Subcutaneous abdominal adipose tissue (tissue), 5 donors: ENCODE data around the gene CATSPERB.

Experiments
- H3K27ac ChIP-seq: one replicate; pipeline ENCODE4 v1.7.0; 2013; ENCODE audit warnings: low read depth, mild to moderate bottlenecking, inconsistent platforms, low read length, moderate library complexity
- H3K27me3 ChIP-seq, 5 donors: one replicate each; pipeline ENCODE4 v1.7.0; 2013; ENCODE audit warnings: low read length in 5 of 5, inconsistent platforms in 1 of 5; ENCODE audit not compliant: control insufficient read depth in 5 of 5, insufficient read depth in 4 of 5
- H3K36me3 ChIP-seq, 5 donors: one replicate each; pipeline ENCODE4 v1.7.0; 2013; ENCODE audit warnings: low read length in 5 of 5; ENCODE audit not compliant: control insufficient read depth in 5 of 5, insufficient read depth in 5 of 5
- H3K4me1 ChIP-seq, 5 donors: one replicate each; pipeline ENCODE4 v1.7.0; 2013; ENCODE audit warnings: low read length in 5 of 5, mild to moderate bottlenecking in 3 of 5, moderate library complexity in 1 of 5; ENCODE audit not compliant: control insufficient read depth in 5 of 5, insufficient read depth in 5 of 5
- H3K4me3 ChIP-seq, 5 donors: one replicate each; pipeline ENCODE4 v1.7.0; 2013; ENCODE audit warnings: low read length in 5 of 5, low read depth in 1 of 5
- H3K9ac ChIP-seq, 5 donors: one replicate each; pipeline ENCODE4 v1.7.0; 2013; ENCODE audit warnings: low read length in 5 of 5, mild to moderate bottlenecking in 4 of 5, moderate library complexity in 3 of 5
- H3K9me3 ChIP-seq, 5 donors: one replicate each; pipeline ENCODE4 v1.7.0; 2013; ENCODE audit warnings: low read length in 5 of 5; ENCODE audit not compliant: control insufficient read depth in 5 of 5
- donor health status: healthy.
- donor health status: healthy.
- donor health status: healthy.
- donor health status: healthy.
- donor health status: healthy.

Gene CATSPERB

DNA sequence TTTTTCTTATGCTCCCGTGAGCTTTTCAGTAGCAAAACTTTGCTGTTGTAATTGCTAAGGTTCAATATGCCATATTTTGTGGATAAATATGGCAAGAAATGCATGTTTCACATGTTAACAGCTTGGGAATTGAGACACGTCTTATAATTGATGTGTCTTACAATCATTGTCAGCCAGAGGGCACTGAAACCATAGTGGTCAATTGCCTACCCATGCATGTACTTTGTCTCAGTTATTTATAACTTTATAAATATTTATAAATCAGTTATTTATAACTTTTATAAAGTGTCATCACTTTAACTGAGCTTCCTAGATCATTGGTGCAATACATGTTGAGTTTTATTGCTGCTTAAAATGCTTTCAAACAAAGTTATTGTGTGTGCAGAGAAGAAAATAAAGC is 82.0 kb downstream of the CATSPERB start:
- Histone ChIP-seq H3K36me3 (no peaks in the 10 kb centered on the region), H3K4me3 (no peak overlapping the region), H3K9ac (no peak overlapping the region), H3K4me1 (peaks cover 0 to 2% (median 0%) of the 10 kb centered on the region in 5 donors), H3K27me3 (no peaks in the 10 kb centered on the region), H3K27ac (no peak overlapping the region), H3K9me3 (no peaks in the 10 kb centered on the region)

DNA sequence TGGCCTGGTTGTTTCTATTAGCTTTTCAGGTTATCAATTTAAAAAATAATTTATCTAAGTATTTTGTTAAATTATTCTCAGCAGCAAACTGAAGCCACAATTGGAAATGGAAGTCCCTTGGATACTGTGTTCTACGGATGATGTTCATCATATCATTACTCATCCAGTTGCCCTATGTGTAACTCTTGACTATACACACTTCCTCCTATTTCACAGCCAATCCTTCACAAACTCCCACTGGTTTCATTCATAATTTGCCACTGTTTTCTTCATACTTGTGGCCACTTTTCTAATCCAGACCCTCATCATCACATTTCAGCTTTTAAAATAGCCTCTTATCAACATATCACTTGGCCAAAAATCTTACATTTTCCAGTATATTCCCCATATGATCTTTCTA is 84.0 kb downstream of the CATSPERB start:
- no peak overlapping the region for H3K4me3 ChIP-seq

GRCh38 chr14:91636604-91637003 is 95.3 kb downstream of the CATSPERB start:
- no peaks in the 10 kb centered on the region for H3K27me3 ChIP-seq
- H3K27ac ChIP-seq = no peak overlapping the region
- no peaks in the 10 kb centered on the region for H3K4me1 ChIP-seq
- no peaks in the 10 kb centered on the region for H3K9me3 ChIP-seq
- H3K36me3 ChIP-seq = no peaks in the 10 kb centered on the region
- H3K9ac ChIP-seq = no peak overlapping the region
- H3K4me3 ChIP-seq = no peak overlapping the region

More for the DNA sequence above, 84.0 kb downstream of the CATSPERB start:
- no peaks in the 10 kb centered on the region for H3K9me3 ChIP-seq
- no peak overlapping the region for H3K27ac ChIP-seq
- H3K4me1 ChIP-seq = peaks cover 0 to 2% (median 0%) of the 10 kb centered on the region in 5 donors
- H3K27me3 ChIP-seq = no peaks in the 10 kb centered on the region
- no peak overlapping the region for H3K9ac ChIP-seq
- no peaks in the 10 kb centered on the region for H3K36me3 ChIP-seq

GRCh38 chr14:91624757-91625156 is 107.1 kb downstream of the CATSPERB start:
- Histone ChIP-seq H3K36me3 (no peaks in the 10 kb centered on the region), H3K4me3 (no peak overlapping the region), H3K9ac (no peak overlapping the region), H3K27me3 (no peaks in the 10 kb centered on the region), H3K4me1 (peaks cover 0 to 8% (median 0%) of the 10 kb centered on the region in 5 donors), H3K27ac (no peak overlapping the region), H3K9me3 (no peaks in the 10 kb centered on the region)

GRCh38 chr14:91614187-91614586 is 117.7 kb downstream of the CATSPERB start:
- H3K27me3 ChIP-seq = no peaks in the 10 kb centered on the region
- no peaks in the 10 kb centered on the region for H3K9me3 ChIP-seq
- H3K27ac ChIP-seq = no peak overlapping the region
- no peak overlapping the region for H3K9ac ChIP-seq
- H3K4me1 ChIP-seq = no peaks in the 10 kb centered on the region
- no peak overlapping the region for H3K4me3 ChIP-seq
- H3K36me3 ChIP-seq = no peaks in the 10 kb centered on the region

DNA sequence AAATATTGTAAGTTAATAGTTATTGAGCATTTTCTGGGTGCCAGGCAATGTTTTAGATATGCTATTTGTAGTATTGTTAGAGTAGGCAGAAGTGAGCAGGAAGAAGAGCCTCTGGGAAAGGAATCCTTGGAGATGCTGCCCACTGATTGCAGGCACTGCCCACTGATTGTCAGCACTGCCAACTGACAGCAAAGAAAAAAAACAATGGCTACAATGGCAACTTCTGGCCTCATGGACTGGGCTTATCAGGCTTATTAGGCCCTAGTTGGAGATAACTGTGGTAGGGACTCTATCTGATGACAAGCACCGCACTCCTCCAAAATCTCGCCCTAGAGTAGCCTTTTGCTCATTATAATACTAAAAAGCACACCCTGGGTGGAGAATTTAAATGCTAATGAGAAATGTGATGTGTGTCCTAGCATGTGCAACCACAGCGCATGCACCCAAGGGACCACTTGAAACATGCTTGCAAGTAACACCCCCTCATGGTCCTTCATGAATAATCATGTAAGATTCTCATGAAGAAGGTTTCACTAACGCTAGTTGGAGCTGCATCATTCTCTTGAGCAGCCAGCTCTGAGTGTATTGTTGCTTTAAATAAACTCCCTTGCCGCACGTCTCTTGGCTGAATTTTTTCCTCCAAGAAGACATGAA is 118.3 kb downstream of the CATSPERB start:
- Histone ChIP-seq H3K4me3 (no peak overlapping the region), H3K9ac (no peak overlapping the region), H3K9me3 (no peaks in the 10 kb centered on the region), H3K27ac (no peak overlapping the region), H3K36me3 (no peaks in the 10 kb centered on the region), H3K4me1 (no peaks in the 10 kb centered on the region), H3K27me3 (no peaks in the 10 kb centered on the region)

DNA sequence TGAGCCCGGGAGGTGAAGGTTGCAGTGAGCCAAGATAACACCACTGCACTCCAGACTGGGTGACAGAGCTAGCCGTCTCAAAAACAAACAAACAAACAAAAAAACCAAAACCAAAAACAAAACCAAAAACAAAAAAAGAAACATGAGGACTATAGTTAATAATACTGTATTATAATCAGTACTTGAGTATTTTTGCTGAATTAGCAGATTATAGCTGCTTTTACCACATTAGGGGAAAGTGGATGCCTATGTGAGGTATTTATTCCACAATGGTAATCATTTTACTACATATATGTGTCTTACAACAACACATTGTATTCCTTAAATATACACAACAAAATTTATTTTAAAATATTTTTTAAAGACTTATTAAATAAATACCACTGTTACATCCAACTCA is 120.4 kb downstream of the CATSPERB start:
- H3K4me1 ChIP-seq = no peaks in the 10 kb centered on the region
- no peak overlapping the region for H3K4me3 ChIP-seq
- no peak overlapping the region for H3K9ac ChIP-seq
- H3K9me3 ChIP-seq = no peaks in the 10 kb centered on the region
- H3K36me3 ChIP-seq = no peaks in the 10 kb centered on the region
- H3K27ac ChIP-seq = no peak overlapping the region
- peaks cover 0 to 2% (median 0%) of the 10 kb centered on the region in 5 donors for H3K27me3 ChIP-seq

DNA sequence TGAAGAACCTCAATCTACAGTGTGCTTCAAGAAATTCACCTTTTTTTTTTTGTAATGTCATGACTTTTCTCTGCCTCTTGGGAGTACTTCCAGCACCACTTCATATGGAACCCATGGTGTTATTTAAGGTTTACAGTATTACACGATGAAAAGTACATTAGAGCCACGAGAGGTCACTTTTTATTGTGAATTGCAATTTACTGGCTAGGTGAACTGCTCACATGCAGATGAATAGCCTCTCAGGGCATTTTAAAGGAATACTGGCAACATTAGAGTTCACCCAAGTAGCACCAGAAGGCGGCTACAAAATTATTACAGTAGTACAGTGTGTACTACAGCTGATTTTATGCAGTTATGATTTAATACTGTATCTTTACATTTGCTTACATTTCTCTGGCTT is 122.7 kb downstream of the CATSPERB start:
- no peak overlapping the region for H3K4me3 ChIP-seq
- no peaks in the 10 kb centered on the region for H3K36me3 ChIP-seq
- H3K27ac ChIP-seq = no peak overlapping the region
- H3K9me3 ChIP-seq = no peaks in the 10 kb centered on the region
- peaks cover 0 to 2% (median 0%) of the 10 kb centered on the region in 5 donors for H3K27me3 ChIP-seq
- no peaks in the 10 kb centered on the region for H3K4me1 ChIP-seq
- no peak overlapping the region for H3K9ac ChIP-seq

DNA sequence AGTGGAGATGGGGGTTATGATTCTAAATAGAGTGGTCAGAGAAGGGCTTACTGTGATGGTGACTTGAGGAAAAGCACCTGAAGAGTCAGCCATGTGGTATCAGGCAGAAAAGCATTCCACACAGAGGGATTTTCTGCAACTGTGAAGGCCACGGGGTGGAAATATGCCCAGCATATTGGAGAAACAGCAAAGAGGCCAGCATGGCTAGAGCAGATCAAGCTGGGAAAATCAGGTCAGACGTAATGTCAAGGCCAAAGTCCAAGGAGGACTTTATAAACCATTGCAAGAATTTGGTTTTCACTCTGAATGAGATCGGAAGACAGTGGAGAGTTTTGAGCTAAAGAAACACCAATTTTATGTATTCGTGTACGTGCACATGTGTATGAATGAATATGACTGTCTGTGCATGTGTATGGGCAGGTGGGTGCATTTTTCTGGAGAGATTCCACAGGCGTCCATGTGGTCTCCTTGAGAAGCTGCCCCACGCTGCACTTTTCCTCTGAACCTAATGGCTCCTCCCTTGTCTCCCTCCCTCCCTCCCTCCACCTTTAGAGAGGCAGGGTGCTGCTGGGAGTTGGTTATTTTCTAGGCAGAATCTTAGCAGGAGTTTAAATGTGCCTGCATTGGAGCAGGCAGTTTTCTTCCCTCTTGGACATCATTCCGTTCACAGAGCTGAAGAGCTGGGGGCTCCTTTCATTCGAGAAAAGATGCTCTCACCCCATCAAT is 124.4 kb downstream of the CATSPERB start:
- H3K36me3 ChIP-seq = no peaks in the 10 kb centered on the region
- no peak overlapping the region for H3K9ac ChIP-seq
- H3K4me1 ChIP-seq = no peaks in the 10 kb centered on the region
- H3K27ac ChIP-seq = no peak overlapping the region
- H3K9me3 ChIP-seq = no peaks in the 10 kb centered on the region
- H3K4me3 ChIP-seq = no peak overlapping the region
- H3K27me3 ChIP-seq = peaks cover 0 to 2% (median 0%) of the 10 kb centered on the region in 5 donors

DNA sequence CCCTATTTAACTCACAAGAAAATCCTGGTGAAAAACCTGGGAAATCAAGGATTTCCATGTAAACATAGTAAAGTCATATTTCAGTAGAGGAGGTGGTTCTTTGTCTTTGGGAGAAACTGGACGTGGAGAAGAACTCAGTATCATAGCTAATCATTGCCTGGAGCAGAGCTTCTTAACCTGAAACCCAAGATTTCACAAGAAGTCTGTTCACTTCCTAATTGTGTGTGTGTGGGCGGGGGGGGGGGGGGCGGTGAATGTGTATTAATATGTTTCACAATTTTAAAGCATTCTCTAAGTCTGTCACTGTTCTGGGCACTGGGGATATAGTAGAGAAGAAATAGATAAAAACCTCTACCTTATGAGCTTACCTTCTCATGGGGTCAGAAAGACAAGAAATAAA is 125.0 kb downstream of the CATSPERB start:
- no peak overlapping the region for H3K4me3 ChIP-seq
- no peak overlapping the region for H3K27ac ChIP-seq

More for the DNA sequence above, 125.0 kb downstream of the CATSPERB start:
- Histone ChIP-seq H3K9me3 (no peaks in the 10 kb centered on the region), H3K27me3 (peaks cover 0 to 2% (median 0%) of the 10 kb centered on the region in 5 donors), H3K4me1 (no peaks in the 10 kb centered on the region), H3K9ac (no peak overlapping the region), H3K36me3 (no peaks in the 10 kb centered on the region)
